GM12878 (cell line): ENCODE results near the gene PXDC1. TPM values are rescaled to one million over a fixed set of nuclear protein-coding genes. Genes with fewer than 3 reads are reported as not detected.

ENCODE experiments used
- ATAC-seq: fragments of 200-7000 bp; cut with Tn5 transposase; 3 replicates; pipeline ENCODE4 v1.9.1; 2020; ENCODE audit warnings: mild to moderate bottlenecking, moderate library complexity
- BruUV-seq: library from RNA; stranded (reverse); fragments of 400-500 nt; replicated peaks from 2 replicates; lab custom pipeline; 2021; lab: Mats Ljungman, UMichigan
- CTCF ChIA-PET: fragments of 300-600 bp; sonication (Branson Sonifier 250); formaldehyde crosslinking; extraction: SDS; loops from one replicate; lab custom pipeline; 2021; ENCODE audit warnings: inconsistent platforms; lab: Yijun Ruan, JAX
- POLR2A ChIA-PET: fragments of 350-600 bp; formaldehyde crosslinking; extraction: SDS; loops from one replicate; lab custom pipeline; 2021; ENCODE audit warnings: inconsistent platforms; lab: Charles Lee
- RAD21 ChIA-PET: fragments of 300-600 bp; sonication (Branson Sonifier 250); formaldehyde crosslinking; loops from one replicate; lab custom pipeline; 2023; ENCODE audit warnings: antibody characterized with exemption; ENCODE audit not compliant: unreplicated experiment; lab: Charles Lee
- SMC1A ChIA-PET: fragments of 300-600 bp; sonication (Branson Sonifier 250); formaldehyde crosslinking; loops from one replicate; lab custom pipeline; 2023; ENCODE audit not compliant: unreplicated experiment, uncharacterized antibody; lab: Charles Lee
- DNase-seq: peaks from one replicate; pipeline ENCODE4 v3.0.0-alpha.2; 2011; ENCODE audit warnings: low read depth, low spot score
- FAIRE-seq: peaks from 3 replicates; lab custom pipeline; 2011; peaks lifted over from hg19 to GRCh38; lab: Jason Lieb, UNC
- H2AFZ ChIP-seq: 2 replicates; pipeline ENCODE4 v1.6.0; 2011; ENCODE audit warnings: low read depth, low read length, control low read depth; ENCODE audit not compliant: control insufficient read depth
- H3K27ac ChIP-seq: 2 replicates; pipeline ENCODE4 v1.5.1; 2011; ENCODE audit warnings: control low read depth; ENCODE audit not compliant: control insufficient read depth, insufficient read depth
- H3K27me3 ChIP-seq, 2 experiments: replicated peaks in 1 of 2; 2 replicates each; pipeline versions ENCODE4 v1.6.0 to v1.6.1; 2011; ENCODE audit warnings: low read length in 1 of 2; ENCODE audit not compliant: control insufficient read depth in 2 of 2, insufficient read depth in 2 of 2
- H3K36me3 ChIP-seq, 2 experiments: 2 replicates each; pipeline ENCODE4 v1.5.1; 2011; ENCODE audit warnings: low read length in 1 of 2; ENCODE audit not compliant: control insufficient read depth in 2 of 2, insufficient read depth in 2 of 2
- H3K4me1 ChIP-seq: 2 replicates; pipeline ENCODE4 v1.6.1; 2011; ENCODE audit warnings: mild to moderate bottlenecking, low read length, moderate library complexity, mixed read lengths; ENCODE audit not compliant: control insufficient read depth, insufficient read depth
- H3K4me2 ChIP-seq: 2 replicates; pipeline ENCODE4 v1.6.0; 2011; ENCODE audit warnings: control low read depth; ENCODE audit not compliant: control insufficient read depth, insufficient read depth
- H3K4me3 ChIP-seq: fragments of 200-600 bp; sonication (generic); 2 replicates; pipeline ENCODE4 v1.5.1; 2016
- H3K79me2 ChIP-seq: 2 replicates; pipeline ENCODE4 v1.6.0; 2011; ENCODE audit warnings: low read length; ENCODE audit not compliant: control insufficient read depth, insufficient read depth
- H3K9ac ChIP-seq: 2 replicates; pipeline ENCODE4 v1.8.0; 2011; ENCODE audit warnings: low read length, control low read depth, mixed read lengths; ENCODE audit not compliant: control insufficient read depth, insufficient read depth
- H3K9me3 ChIP-seq: replicated peaks from 3 replicates; pipeline ENCODE4 v1.5.1; 2011; ENCODE audit warnings: mild to moderate bottlenecking, low read length; ENCODE audit not compliant: control insufficient read depth, insufficient read depth
- H4K20me1 ChIP-seq: 2 replicates; pipeline ENCODE4 v1.6.0; 2011; ENCODE audit not compliant: control insufficient read depth, insufficient read depth
- CREM ChIP-seq: IDR thresholded peaks from 2 replicates; pipeline ENCODE4 v1.6.1; 2014; ENCODE audit warnings: antibody characterized with exemption, low read depth
- CTCF ChIP-seq, 3 experiments: IDR thresholded peaks in 2 of 3; conservative IDR thresholded peaks in 1 of 3; 2 replicates each; pipeline ENCODE4 v1.5.1; 2011; ENCODE audit warnings: low read depth in 3 of 3, low read length in 3 of 3, mild to moderate bottlenecking in 3 of 3, control low read depth in 2 of 3, moderate library complexity in 2 of 3, inconsistent platforms in 1 of 3, mixed read lengths in 1 of 3; ENCODE audit not compliant: control insufficient read depth in 2 of 3, insufficient read depth in 1 of 3; ENCODE audit errors: extremely low read depth in 1 of 3
- KAT2A ChIP-seq: conservative IDR thresholded peaks from 2 replicates; pipeline ENCODE4 v1.6.1; 2011; ENCODE audit warnings: low read depth, low read length; ENCODE audit not compliant: control insufficient read depth
- MTA3 ChIP-seq: IDR thresholded peaks from 2 replicates; pipeline ENCODE4 v1.6.1; 2012; ENCODE audit warnings: low read length, inconsistent platforms, borderline replicate concordance
- MYB ChIP-seq: fragments of 150-350 bp; IDR thresholded peaks from 2 replicates; pipeline ENCODE4 v1.6.1; 2014; ENCODE audit warnings: mild to moderate bottlenecking, low read depth, low read length, borderline replicate concordance
- POLR2AphosphoS5 ChIP-seq: IDR thresholded peaks from 2 replicates; pipeline ENCODE4 v1.6.1; 2011; ENCODE audit warnings: mild to moderate bottlenecking, low read length, inconsistent platforms
- SMARCA5 ChIP-seq: fragments of 450-650 bp; IDR thresholded peaks from 2 replicates; pipeline ENCODE4 v1.6.1; 2017; ENCODE audit warnings: mild to moderate bottlenecking
- STAT3 ChIP-seq: IDR thresholded peaks from 2 replicates; pipeline ENCODE4 v1.6.1; 2011; ENCODE audit warnings: low read depth, low read length, improper control_type of control experiment
- WGBS: methylation state at CpG from one replicate; pipeline ENCODE4 v1.1.6; 2016; ENCODE audit warnings: low lambda C conversion rate; ENCODE audit not compliant: insufficient replicate concordance, insufficient coverage; ENCODE audit errors: missing lambda C conversion rate; 5-methylcytosine and 5-hydroxymethylcytosine counted together
- in situ Hi-C: fragments of 300-500 bp; cut with MboI; formaldehyde crosslinking; loops from 9 replicates; pipeline ENCODE4 v1.14.3; 2018; ENCODE audit warnings: mixed read lengths
- intact Hi-C: fragments of 100-400 bp; cut with micrococcal nuclease; formaldehyde crosslinking; loops from one replicate; pipeline ENCODE4 v1.14.2; 2022; ENCODE audit not compliant: unreplicated experiment
- polyA plus RNA-seq, 11 experiments: library from polyadenylated mRNA; depleted of rRNA in 4 of 11; unstranded in 6 of 11; stranded (reverse) in 5 of 11; fragments of >200 nt; fragmentation: Nextera tagmentation in 4 of 11; fragmentation: Illumina TruSeq in 1 of 11; extraction: Ambion mirVana in 4 of 11; extraction: Trizol in 1 of 11; gene quantifications; 1 replicate in 1 of 11; 2 replicates in 10 of 11; pipeline versions ENCODE4 v1.2.1 to v1.2.3, GENCODE V29; 2011 to 2016; ENCODE audit warnings: inconsistent platforms in 2 of 11, missing spikeins in 2 of 11, low read depth in 1 of 11
- total RNA-seq, 4 experiments: library from RNA; depleted of rRNA in 3 of 4; stranded (reverse); fragments of >200 nt in 3 of 4; fragmentation: Illumina TruSeq in 1 of 4; extraction: Trizol in 1 of 4; gene quantifications; 2 replicates each; pipeline versions ENCODE4 v1.2.1 to v1.2.3, GENCODE V29; 2013 to 2021
- TF ChIP-seq, protein P1 (sequence below): IDR thresholded peaks from 2 replicates; pipeline ENCODE4 v1.6.1; 2012; ENCODE audit warnings: mild to moderate bottlenecking, low read depth, low read length
- TF ChIP-seq, protein P2 (sequence below): fragments of 450-650 bp; IDR thresholded peaks from 2 replicates; pipeline ENCODE4 v1.6.1; 2017; ENCODE audit warnings: antibody characterized with exemption, mild to moderate bottlenecking, moderate library complexity
- TF ChIP-seq, protein P3 (sequence below): IDR thresholded peaks from 2 replicates; pipeline ENCODE4 v1.6.1; 2011; ENCODE audit warnings: mild to moderate bottlenecking, low read depth, low read length, moderate library complexity; ENCODE audit not compliant: insufficient replicate concordance

Gene PXDC1
- total and polyA plus RNA-seq, 10 of the 15 experiments (the other 5 are each of a cell fraction or from before 2014, with no cell fraction given): 0.03 to 0.72 (median 0.32) TPM; not detected in 2

GRCh38 chr6:3714768-3715167 is 36.7 kb downstream of the PXDC1 start:
- intact Hi-C loops (no loop called here), in situ Hi-C loops (no loop called here)
- FAIRE-seq: no peak
- Histone ChIP-seq H3K4me3 (no peak overlapping the region), H3K27ac (no peak overlapping the region), H3K4me1 (no peaks in the 10 kb centered on the region), H3K9me3 (no peaks in the 10 kb centered on the region; the same call in 2 of the 3 replicates), H4K20me1 (no peaks in the 10 kb centered on the region), H3K9ac (no peak overlapping the region), H3K4me2 (no peak overlapping the region), H3K36me3 (no peaks in the 10 kb centered on the region), H3K27me3 (peaks cover 0 to 1% of the 10 kb centered on the region in 2 experiments; a peak in 1 of 4 replicates), H3K79me2 (no peaks in the 10 kb centered on the region), H2AFZ (no peak overlapping the region)
- no peak for DNase-seq
- RAD21 ChIA-PET: no interaction called here
- POLR2A ChIA-PET: no interaction called here
- CTCF ChIA-PET: no interaction called here
- TF ChIP-seq CTCF (IDR thresholded peaks at IDR 0.05 in 2 of 3, conservative IDR thresholded peaks at IDR 0.05 in 1 of 3; ENCODE audit: control insufficient read depth in 2 of 3, extremely low read depth in 1 of 3, insufficient read depth in 1 of 3, low read depth in 3 of 3, low read length in 3 of 3): no peak
- TF ChIP-seq, protein P1, sequence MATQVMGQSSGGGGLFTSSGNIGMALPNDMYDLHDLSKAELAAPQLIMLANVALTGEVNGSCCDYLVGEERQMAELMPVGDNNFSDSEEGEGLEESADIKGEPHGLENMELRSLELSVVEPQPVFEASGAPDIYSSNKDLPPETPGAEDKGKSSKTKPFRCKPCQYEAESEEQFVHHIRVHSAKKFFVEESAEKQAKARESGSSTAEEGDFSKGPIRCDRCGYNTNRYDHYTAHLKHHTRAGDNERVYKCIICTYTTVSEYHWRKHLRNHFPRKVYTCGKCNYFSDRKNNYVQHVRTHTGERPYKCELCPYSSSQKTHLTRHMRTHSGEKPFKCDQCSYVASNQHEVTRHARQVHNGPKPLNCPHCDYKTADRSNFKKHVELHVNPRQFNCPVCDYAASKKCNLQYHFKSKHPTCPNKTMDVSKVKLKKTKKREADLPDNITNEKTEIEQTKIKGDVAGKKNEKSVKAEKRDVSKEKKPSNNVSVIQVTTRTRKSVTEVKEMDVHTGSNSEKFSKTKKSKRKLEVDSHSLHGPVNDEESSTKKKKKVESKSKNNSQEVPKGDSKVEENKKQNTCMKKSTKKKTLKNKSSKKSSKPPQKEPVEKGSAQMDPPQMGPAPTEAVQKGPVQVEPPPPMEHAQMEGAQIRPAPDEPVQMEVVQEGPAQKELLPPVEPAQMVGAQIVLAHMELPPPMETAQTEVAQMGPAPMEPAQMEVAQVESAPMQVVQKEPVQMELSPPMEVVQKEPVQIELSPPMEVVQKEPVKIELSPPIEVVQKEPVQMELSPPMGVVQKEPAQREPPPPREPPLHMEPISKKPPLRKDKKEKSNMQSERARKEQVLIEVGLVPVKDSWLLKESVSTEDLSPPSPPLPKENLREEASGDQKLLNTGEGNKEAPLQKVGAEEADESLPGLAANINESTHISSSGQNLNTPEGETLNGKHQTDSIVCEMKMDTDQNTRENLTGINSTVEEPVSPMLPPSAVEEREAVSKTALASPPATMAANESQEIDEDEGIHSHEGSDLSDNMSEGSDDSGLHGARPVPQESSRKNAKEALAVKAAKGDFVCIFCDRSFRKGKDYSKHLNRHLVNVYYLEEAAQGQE: no peak
- no peak for TF ChIP-seq KAT2A
- TF ChIP-seq MYB: no peak
- TF ChIP-seq MTA3: no peak
- no peak for TF ChIP-seq STAT3
- no peak for TF ChIP-seq POLR2AphosphoS5
- TF ChIP-seq CREM: no peak
- no peak for TF ChIP-seq SMARCA5
- TF ChIP-seq, protein P2, sequence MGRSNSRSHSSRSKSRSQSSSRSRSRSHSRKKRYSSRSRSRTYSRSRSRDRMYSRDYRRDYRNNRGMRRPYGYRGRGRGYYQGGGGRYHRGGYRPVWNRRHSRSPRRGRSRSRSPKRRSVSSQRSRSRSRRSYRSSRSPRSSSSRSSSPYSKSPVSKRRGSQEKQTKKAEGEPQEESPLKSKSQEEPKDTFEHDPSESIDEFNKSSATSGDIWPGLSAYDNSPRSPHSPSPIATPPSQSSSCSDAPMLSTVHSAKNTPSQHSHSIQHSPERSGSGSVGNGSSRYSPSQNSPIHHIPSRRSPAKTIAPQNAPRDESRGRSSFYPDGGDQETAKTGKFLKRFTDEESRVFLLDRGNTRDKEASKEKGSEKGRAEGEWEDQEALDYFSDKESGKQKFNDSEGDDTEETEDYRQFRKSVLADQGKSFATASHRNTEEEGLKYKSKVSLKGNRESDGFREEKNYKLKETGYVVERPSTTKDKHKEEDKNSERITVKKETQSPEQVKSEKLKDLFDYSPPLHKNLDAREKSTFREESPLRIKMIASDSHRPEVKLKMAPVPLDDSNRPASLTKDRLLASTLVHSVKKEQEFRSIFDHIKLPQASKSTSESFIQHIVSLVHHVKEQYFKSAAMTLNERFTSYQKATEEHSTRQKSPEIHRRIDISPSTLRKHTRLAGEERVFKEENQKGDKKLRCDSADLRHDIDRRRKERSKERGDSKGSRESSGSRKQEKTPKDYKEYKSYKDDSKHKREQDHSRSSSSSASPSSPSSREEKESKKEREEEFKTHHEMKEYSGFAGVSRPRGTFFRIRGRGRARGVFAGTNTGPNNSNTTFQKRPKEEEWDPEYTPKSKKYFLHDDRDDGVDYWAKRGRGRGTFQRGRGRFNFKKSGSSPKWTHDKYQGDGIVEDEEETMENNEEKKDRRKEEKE: no peak
- TF ChIP-seq, protein P3, sequence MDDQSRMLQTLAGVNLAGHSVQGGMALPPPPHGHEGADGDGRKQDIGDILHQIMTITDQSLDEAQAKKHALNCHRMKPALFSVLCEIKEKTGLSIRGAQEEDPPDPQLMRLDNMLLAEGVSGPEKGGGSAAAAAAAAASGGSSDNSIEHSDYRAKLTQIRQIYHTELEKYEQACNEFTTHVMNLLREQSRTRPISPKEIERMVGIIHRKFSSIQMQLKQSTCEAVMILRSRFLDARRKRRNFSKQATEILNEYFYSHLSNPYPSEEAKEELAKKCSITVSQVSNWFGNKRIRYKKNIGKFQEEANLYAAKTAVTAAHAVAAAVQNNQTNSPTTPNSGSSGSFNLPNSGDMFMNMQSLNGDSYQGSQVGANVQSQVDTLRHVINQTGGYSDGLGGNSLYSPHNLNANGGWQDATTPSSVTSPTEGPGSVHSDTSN: no peak
- BruUV-seq: no TSS peak
- SMC1A ChIA-PET: interaction anchor here (1.4 to 1.5 kb wide), 2 partner anchors 17 to 61 kb away, joined by 3 to 4 read pairs; no protein-coding TSS in a partner anchor
- ATAC-seq: no peak
- WGBS: 37% methylated on average over 1 of the region's 1 CpG
